ENCODE measurements around the gene DHX58. TPM values are rescaled to one million over a fixed set of nuclear protein-coding genes. Genes with fewer than 3 reads are reported as not detected.

Gene DHX58
- total RNA-seq, 1 donor from 2014 or later, result not detected

GRCh38 chr17:42090964-42091790, 21.3 kb downstream of the DHX58 start:
- no peak for DNase-seq (ENCODE audit: low spot score)
- Histone ChIP-seq H4K20me1 (ENCODE audit: low read depth) (no peaks in the 10 kb centered on the region), H3F3A (ENCODE audit: low read depth) (no peaks in the 10 kb centered on the region), H2AFZ (replicated peaks) (no peak overlapping the region), H3K4me2 (no peak overlapping the region), H3K9me3 (ENCODE audit: low read depth) (no peaks in the 10 kb centered on the region), H3K79me2 (ENCODE audit: low read depth) (no peaks in the 10 kb centered on the region), H3K36me3 (no peaks in the 10 kb centered on the region), H3K4me3 (no peak overlapping the region), H3K27ac (no peak overlapping the region), H3K4me1 (no peaks in the 10 kb centered on the region), H3K9ac (no peak overlapping the region), H3K27me3 (peaks cover 2% of the 10 kb centered on the region)
- no peaks in the 10 kb centered on the region for H3K36me3 Mint-ChIP-seq
- no peaks in the 10 kb centered on the region for H3K9me3 Mint-ChIP-seq
- H3K4me3 Mint-ChIP-seq, result no peak overlapping the region
- no peak for TF ChIP-seq EZH2phosphoT487 (IDR thresholded peaks at IDR 0.05)
- no peak for TF ChIP-seq EZH2 (IDR thresholded peaks at IDR 0.05)
- no peak for TF ChIP-seq CTCF (IDR thresholded peaks at IDR 0.05)
- H3K4me1 Mint-ChIP-seq, result peaks cover 8% of the 10 kb centered on the region
- no peak overlapping the region for H3K27ac Mint-ChIP-seq
- peaks cover 11% of the 10 kb centered on the region for H3K27me3 Mint-ChIP-seq (ENCODE audit: insufficient read depth, low read depth)

DNA sequence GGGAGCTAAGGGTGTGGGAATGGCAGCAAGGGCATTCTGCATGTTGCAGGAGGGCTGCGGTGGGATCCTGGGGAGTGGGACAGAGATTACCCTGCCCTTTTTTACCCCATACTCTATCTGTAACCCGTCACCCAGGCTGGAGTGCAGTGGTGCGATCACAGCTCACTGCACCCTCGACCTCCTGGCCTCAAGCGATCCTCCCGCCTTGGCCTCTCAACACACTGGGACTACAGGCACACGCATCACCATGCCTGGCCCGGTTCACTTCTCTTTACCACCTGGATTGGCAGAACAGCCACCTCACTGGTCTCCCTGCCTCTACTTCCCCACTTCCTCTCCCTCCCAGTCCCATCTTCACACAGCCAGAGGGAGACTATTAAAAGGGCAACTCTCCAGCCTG, 23.8 kb downstream of the DHX58 start:
- DNase-seq (ENCODE audit: low spot score), result no peak
- Histone ChIP-seq H3K4me3 (no peak overlapping the region), H2AFZ (replicated peaks) (no peak overlapping the region), H3K9ac (no peak overlapping the region), H4K20me1 (ENCODE audit: low read depth) (no peaks in the 10 kb centered on the region), H3F3A (ENCODE audit: low read depth) (no peaks in the 10 kb centered on the region), H3K36me3 (no peaks in the 10 kb centered on the region), H3K27me3 (no peaks in the 10 kb centered on the region), H3K79me2 (ENCODE audit: low read depth) (no peaks in the 10 kb centered on the region), H3K9me3 (ENCODE audit: low read depth) (no peaks in the 10 kb centered on the region), H3K27ac (no peak overlapping the region), H3K4me1 (no peaks in the 10 kb centered on the region), H3K4me2 (no peak overlapping the region)
- peaks cover 4% of the 10 kb centered on the region for H3K27me3 Mint-ChIP-seq (ENCODE audit: insufficient read depth, low read depth)
- H3K4me3 Mint-ChIP-seq, result peak overlapping the region; percentile 55
- no peaks in the 10 kb centered on the region for H3K9me3 Mint-ChIP-seq
- TF ChIP-seq EZH2phosphoT487 (IDR thresholded peaks at IDR 0.05), result no peak
- TF ChIP-seq EZH2 (IDR thresholded peaks at IDR 0.05), result no peak
- TF ChIP-seq CTCF (IDR thresholded peaks at IDR 0.05), result no peak
- no peaks in the 10 kb centered on the region for H3K36me3 Mint-ChIP-seq
- peaks cover 3% of the 10 kb centered on the region for H3K4me1 Mint-ChIP-seq
- H3K27ac Mint-ChIP-seq, result peak overlapping the region; percentile 55

- H3K9ac ChIP-seq, result no peak overlapping the region
- Mint-ChIP-seq H3K36me3 (no peaks in the 10 kb centered on the region), H3K27me3 (ENCODE audit: insufficient read depth, low read depth) (peaks cover 4% of the 10 kb centered on the region), H3K4me1 (peaks cover 3% of the 10 kb centered on the region), H3K9me3 (no peaks in the 10 kb centered on the region), H3K27ac (no peak overlapping the region), H3K4me3 (no peak overlapping the region)
- no peak overlapping the region for H3K4me2 ChIP-seq
- H2AFZ ChIP-seq (replicated peaks), result no peak overlapping the region
- H3F3A ChIP-seq (ENCODE audit: low read depth), result no peaks in the 10 kb centered on the region
- H3K79me2 ChIP-seq (ENCODE audit: low read depth), result no peaks in the 10 kb centered on the region
- H3K4me1 ChIP-seq, result no peaks in the 10 kb centered on the region
- H3K36me3 ChIP-seq, result no peaks in the 10 kb centered on the region
- H4K20me1 ChIP-seq (ENCODE audit: low read depth), result no peaks in the 10 kb centered on the region
- TF ChIP-seq CTCF (IDR thresholded peaks at IDR 0.05) (no peak), EZH2phosphoT487 (IDR thresholded peaks at IDR 0.05) (no peak), EZH2 (IDR thresholded peaks at IDR 0.05) (no peak)
- no peaks in the 10 kb centered on the region for H3K9me3 ChIP-seq (ENCODE audit: low read depth)
- H3K27me3 ChIP-seq, result no peaks in the 10 kb centered on the region
- H3K4me3 ChIP-seq, result no peak overlapping the region
- H3K27ac ChIP-seq, result no peak overlapping the region
- no peak for DNase-seq (ENCODE audit: low spot score)
Measured at GRCh38 chr17:42087736-42088705, 24.5 kb downstream of the DHX58 start.

Measured in neural progenitor cell (in vitro differentiated cells).